Activated T-cell treated with anti-CD3 and anti-CD28 coated beads, Interleukin-2, amount 50 U/mL, for 48 hours (primary cell): ENCODE data around the gene SCGN.

Experiments used
- DNase-seq, 2 experiments: peaks; one replicate each; pipeline ENCODE4 v3.0.0-alpha.2; 2020

SCGN gene

GRCh38 chr6:25640891-25641290 is 11.1 kb upstream of the SCGN start:
- DNase-seq = no peak

GRCh38 chr6:25641377-25641776 is 10.6 kb upstream of the SCGN start:
- DNase-seq = no peak

- DNase-seq = no peak
Observed at GRCh38 chr6:25641940-25642666, 9.9 kb upstream of the SCGN start.

- no peak for DNase-seq
Observed at GRCh38 chr6:25642667-25643328, 9.2 kb upstream of the SCGN start.

GRCh38 chr6:25645916-25646315 is 6.1 kb upstream of the SCGN start:
- no peak for DNase-seq

- DNase-seq = no peak
Observed at GRCh38 chr6:25649611-25650010, 2.4 kb upstream of the SCGN start.

GRCh38 chr6:25655723-25656122 is 3.7 kb downstream of the SCGN start:
- DNase-seq = no peak

- no peak for DNase-seq
Observed at GRCh38 chr6:25659633-25660368, 7.8 kb downstream of the SCGN start.

- DNase-seq = peak; percentile 32 to 50
Observed at GRCh38 chr6:25660512-25660911, 8.5 kb downstream of the SCGN start.

GRCh38 chr6:25661129-25661779 is 9.2 kb downstream of the SCGN start:
- no peak for DNase-seq

- DNase-seq = no peak
Observed at GRCh38 chr6:25665455-25665854, 13.4 kb downstream of the SCGN start.

- DNase-seq = no peak
Observed at GRCh38 chr6:25669413-25669812, 17.4 kb downstream of the SCGN start.

- no peak for DNase-seq
Observed at GRCh38 chr6:25670208-25670607, 18.2 kb downstream of the SCGN start.

- no peak for DNase-seq
Observed at GRCh38 chr6:25670793-25671513, 18.9 kb downstream of the SCGN start.

- DNase-seq = no peak
Observed at GRCh38 chr6:25671652-25672051, 19.6 kb downstream of the SCGN start.

- no peak for DNase-seq
Observed at GRCh38 chr6:25675167-25675566, 23.2 kb downstream of the SCGN start.

GRCh38 chr6:25676775-25677174 is 24.8 kb downstream of the SCGN start:
- DNase-seq = no peak

GRCh38 chr6:25681848-25682247 is 29.8 kb downstream of the SCGN start:
- DNase-seq = no peak

- no peak for DNase-seq
Observed at GRCh38 chr6:25682324-25682723, 30.3 kb downstream of the SCGN start.

- no peak for DNase-seq
Observed at GRCh38 chr6:25684565-25684964, 32.5 kb downstream of the SCGN start.

GRCh38 chr6:25685251-25685650 is 33.2 kb downstream of the SCGN start:
- DNase-seq = no peak

GRCh38 chr6:25685896-25686295 is 33.9 kb downstream of the SCGN start:
- no peak for DNase-seq

- DNase-seq = no peak
Observed at GRCh38 chr6:25686856-25687255, 34.8 kb downstream of the SCGN start.
